ENCODE results near the gene ZNF205. TPM values are rescaled to one million over a fixed set of nuclear protein-coding genes. Genes with fewer than 3 reads are reported as not detected.
"Not testable (repeated sequence)": the region's sequence is repeated elsewhere in the genome, so short reads cannot be mapped to it uniquely, and the experiment has no call there.

The ZNF205 gene
- total RNA-seq (10 to 100 TPM in 1 of 2 donors, 1 to 10 TPM in 1; 9.2 to 19.3 TPM), polyA plus RNA-seq (ENCODE audit: insufficient read length in 2 of 2) (10 to 100 TPM; 24.3 to 26.4 TPM)
- long read RNA-seq, donor 1, partial matches to known transcripts, result 0 of 6 reads
- long read RNA-seq, donor 1, other reads (novel, unspliced or antisense), result 0 of 6 reads
- long read RNA-seq, donor 2, result 0 reads
- long read RNA-seq, donor 3, partial matches to known transcripts, result 0 of 5 reads
- long read RNA-seq, donor 3, other reads (novel, unspliced or antisense), result 0 of 5 reads
- long read RNA-seq, donor 4, partial matches to known transcripts, result 0 of 6 reads
- long read RNA-seq, donor 4, other reads (novel, unspliced or antisense), result 0 of 6 reads

GRCh38 chr16:3112058-3112880 lies at the start of gene ZNF205:
TSS of gene ZNF205 (plus strand) at chr16:3112586. CDS start at chr16:3113431, 845 bp downstream.
- Histone ChIP-seq H3K4me1 (ENCODE audit: control insufficient read depth, insufficient read depth, low read length) (peaks cover 34% of the 10 kb centered on the region), H3K9me3 (ENCODE audit: control insufficient read depth, insufficient read depth, low read length) (no peaks in the 10 kb centered on the region), H3K27me3 (ENCODE audit: control insufficient read depth, insufficient read depth, low read length) (no peaks in the 10 kb centered on the region), H3K36me3 (ENCODE audit: control insufficient read depth, insufficient read depth, low read length) (peaks cover 31% of the 10 kb centered on the region), H3K4me3 (ENCODE audit: low read depth, low read length) (peak within 1 kb of the TSS; percentile 93), H3K27ac (ENCODE audit: low read depth, low read length) (peak within 1 kb of the TSS; percentile 79)
- DNase-seq (ENCODE audit: low read depth in 4 of 6, low spot score in 6 of 6), result peak in 5 of 6 donors; percentile 53 to 94 (median 73)
- WGBS (ENCODE audit: insufficient coverage), result 10% methylated on average over 11 of the region's 23 CpGs

- no peak overlapping the region for H3K27ac ChIP-seq (ENCODE audit: low read depth, low read length)
- no peak for DNase-seq (ENCODE audit: low read depth in 4 of 6, low spot score in 6 of 6)
- H3K9me3 ChIP-seq (ENCODE audit: control insufficient read depth, insufficient read depth, low read length), result no peaks in the 10 kb centered on the region
- H3K4me3 ChIP-seq (ENCODE audit: low read depth, low read length), result no peak overlapping the region
- WGBS (ENCODE audit: insufficient coverage), result 84% methylated on average over 5 of the region's 8 CpGs
- peaks cover 10% of the 10 kb centered on the region for H3K4me1 ChIP-seq (ENCODE audit: control insufficient read depth, insufficient read depth, low read length)
- H3K36me3 ChIP-seq (ENCODE audit: control insufficient read depth, insufficient read depth, low read length), result no peaks in the 10 kb centered on the region
- H3K27me3 ChIP-seq (ENCODE audit: control insufficient read depth, insufficient read depth, low read length), result no peaks in the 10 kb centered on the region
These were observed 48.6 kb upstream of the ZNF205 start for GRCh38 chr16:3063625-3064386.

DNA sequence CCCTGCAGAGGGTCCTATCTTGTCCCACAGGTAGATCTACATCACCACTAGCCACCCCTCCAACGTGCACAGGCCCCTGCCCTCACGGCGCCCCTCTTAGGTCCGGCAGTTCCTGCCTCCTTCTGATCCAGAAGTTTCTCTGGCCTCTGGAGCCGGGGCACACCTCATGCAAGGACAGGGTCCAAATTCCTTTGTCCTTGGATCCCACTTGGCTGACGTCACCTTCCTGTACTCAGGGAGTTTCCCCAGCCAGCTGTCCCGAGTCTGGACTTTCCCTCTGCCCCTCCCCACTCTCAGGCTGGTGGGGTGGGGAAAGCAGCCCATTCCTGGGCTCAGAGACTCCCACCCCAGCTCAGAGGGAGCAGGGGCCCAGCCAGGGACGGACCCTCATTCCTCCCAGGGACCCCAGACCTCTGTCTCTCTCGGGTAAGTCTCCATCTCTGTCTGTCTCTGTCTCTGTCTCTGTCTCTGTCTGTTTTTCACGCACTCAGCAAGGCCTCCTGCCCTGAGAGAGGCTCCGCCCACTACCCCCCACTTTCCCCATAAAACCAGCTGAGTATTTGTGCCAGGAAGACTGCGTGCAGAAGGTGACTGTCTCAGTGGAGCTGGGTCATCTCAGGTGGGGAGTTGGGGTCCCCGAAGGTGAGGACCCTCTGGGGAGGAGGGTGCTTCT lies 47.2 kb upstream of the ZNF205 start, which contains the start of gene IL32:
Gene IL32 (plus strand): TSS at position 572 of the 673 bp plus-strand sequence. CDS start 172 bp downstream, outside the sequence.
- no peak within 1 kb of the TSS for H3K27ac ChIP-seq (ENCODE audit: low read depth, low read length)
- H3K36me3 ChIP-seq (ENCODE audit: control insufficient read depth, insufficient read depth, low read length), result no peaks in the 10 kb centered on the region
- H3K9me3 ChIP-seq (ENCODE audit: control insufficient read depth, insufficient read depth, low read length), result no peaks in the 10 kb centered on the region
- H3K4me1 ChIP-seq (ENCODE audit: control insufficient read depth, insufficient read depth, low read length), result peaks cover 4% of the 10 kb centered on the region
- H3K4me3 ChIP-seq (ENCODE audit: low read depth, low read length), result no peak within 1 kb of the TSS
- no peaks in the 10 kb centered on the region for H3K27me3 ChIP-seq (ENCODE audit: control insufficient read depth, insufficient read depth, low read length)
- DNase-seq (ENCODE audit: low read depth in 4 of 6, low spot score in 6 of 6), result peak in 1 of 6 donors; percentile 34
- 75% methylated on average over 9 of the region's 13 CpGs for WGBS (ENCODE audit: insufficient coverage)

GRCh38 chr16:3065742-3066439 lies 46.5 kb upstream of the ZNF205 start:
- Histone ChIP-seq H3K9me3 (ENCODE audit: control insufficient read depth, insufficient read depth, low read length) (no peaks in the 10 kb centered on the region), H3K27ac (ENCODE audit: low read depth, low read length) (no peak overlapping the region), H3K36me3 (ENCODE audit: control insufficient read depth, insufficient read depth, low read length) (no peaks in the 10 kb centered on the region), H3K4me1 (ENCODE audit: control insufficient read depth, insufficient read depth, low read length) (peaks cover 4% of the 10 kb centered on the region), H3K4me3 (ENCODE audit: low read depth, low read length) (no peak overlapping the region), H3K27me3 (ENCODE audit: control insufficient read depth, insufficient read depth, low read length) (no peaks in the 10 kb centered on the region)
- WGBS (ENCODE audit: insufficient coverage), result 84% methylated on average over 25 of the region's 26 CpGs
- DNase-seq (ENCODE audit: low read depth in 4 of 6, low spot score in 6 of 6), result no peak

DNA sequence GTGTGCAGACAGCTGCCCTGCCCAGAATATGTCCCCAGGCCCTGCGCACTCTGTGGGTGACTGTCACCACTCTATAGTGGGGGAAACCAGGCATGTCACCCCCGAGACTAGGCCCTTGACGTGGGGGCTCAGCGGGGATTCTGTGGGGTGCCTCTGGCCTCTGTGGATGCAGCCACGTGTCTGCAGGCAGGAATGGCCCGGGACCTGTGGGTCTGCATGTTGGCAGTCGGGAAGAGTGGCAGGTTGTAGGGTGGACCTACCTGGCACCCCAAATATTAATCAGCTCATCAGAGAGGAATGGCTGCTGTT lies 46.0 kb upstream of the ZNF205 start:
- WGBS (ENCODE audit: insufficient coverage), result 86% methylated on average over 6 of the region's 7 CpGs
- Histone ChIP-seq H3K36me3 (ENCODE audit: control insufficient read depth, insufficient read depth, low read length) (no peaks in the 10 kb centered on the region), H3K4me1 (ENCODE audit: control insufficient read depth, insufficient read depth, low read length) (peaks cover 4% of the 10 kb centered on the region), H3K27ac (ENCODE audit: low read depth, low read length) (no peak overlapping the region), H3K9me3 (ENCODE audit: control insufficient read depth, insufficient read depth, low read length) (no peaks in the 10 kb centered on the region), H3K27me3 (ENCODE audit: control insufficient read depth, insufficient read depth, low read length) (no peaks in the 10 kb centered on the region), H3K4me3 (ENCODE audit: low read depth, low read length) (no peak overlapping the region)
- DNase-seq (ENCODE audit: low read depth in 4 of 6, low spot score in 6 of 6), result no peak

GRCh38 chr16:3068487-3068886 lies 43.9 kb upstream of the ZNF205 start:
- H3K27me3 ChIP-seq (ENCODE audit: control insufficient read depth, insufficient read depth, low read length), result no peaks in the 10 kb centered on the region
- no peak for DNase-seq (ENCODE audit: low read depth in 4 of 6, low spot score in 6 of 6)
- H3K27ac ChIP-seq (ENCODE audit: low read depth, low read length), result no peak overlapping the region
- H3K4me3 ChIP-seq (ENCODE audit: low read depth, low read length), result no peak overlapping the region
- peaks cover 4% of the 10 kb centered on the region for H3K4me1 ChIP-seq (ENCODE audit: control insufficient read depth, insufficient read depth, low read length)
- no peaks in the 10 kb centered on the region for H3K36me3 ChIP-seq (ENCODE audit: control insufficient read depth, insufficient read depth, low read length)
- 83% methylated on average over 3 of the region's 4 CpGs for WGBS (ENCODE audit: insufficient coverage)
- no peaks in the 10 kb centered on the region for H3K9me3 ChIP-seq (ENCODE audit: control insufficient read depth, insufficient read depth, low read length)

- not testable (repeated sequence) for H3K27ac ChIP-seq (ENCODE audit: low read depth, low read length); H3K27me3 ChIP-seq (ENCODE audit: control insufficient read depth, insufficient read depth, low read length); H3K9me3 ChIP-seq (ENCODE audit: control insufficient read depth, insufficient read depth, low read length); DNase-seq (ENCODE audit: low read depth in 4 of 6, low spot score in 6 of 6); H3K4me1 ChIP-seq (ENCODE audit: control insufficient read depth, insufficient read depth, low read length); H3K36me3 ChIP-seq (ENCODE audit: control insufficient read depth, insufficient read depth, low read length); H3K4me3 ChIP-seq (ENCODE audit: low read depth, low read length)
- WGBS (ENCODE audit: insufficient coverage), result 87% methylated on average over 10 of the region's 11 CpGs
These were observed 43.2 kb upstream of the ZNF205 start for GRCh38 chr16:3069146-3069545.

DNA sequence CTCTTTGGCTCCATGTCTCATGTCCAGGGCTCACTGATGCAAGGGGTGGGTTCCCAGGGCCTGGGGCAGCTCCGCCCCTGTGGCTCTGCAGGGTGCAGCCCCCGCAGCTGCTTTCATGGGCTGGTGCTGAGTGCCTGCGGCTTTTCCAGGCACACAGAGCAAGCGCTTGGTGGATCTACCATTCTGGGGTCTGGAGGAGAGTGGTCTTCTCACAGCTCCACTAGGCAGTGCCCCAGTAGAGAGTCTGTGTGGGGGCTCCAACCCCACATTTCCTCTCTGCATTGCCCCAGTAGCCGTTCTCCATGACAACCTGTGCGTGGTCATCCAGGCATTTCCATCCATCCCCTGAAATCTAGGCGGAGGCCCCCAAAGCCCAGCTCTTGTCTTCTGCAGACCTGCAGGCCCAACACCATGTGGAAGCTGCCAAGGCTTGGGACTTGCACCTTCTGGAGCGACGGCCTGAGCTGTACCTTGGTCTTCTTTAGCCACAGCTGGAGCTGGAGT lies 41.7 kb upstream of the ZNF205 start:
- Histone ChIP-seq H3K36me3 (ENCODE audit: control insufficient read depth, insufficient read depth, low read length) (no peaks in the 10 kb centered on the region), H3K4me1 (ENCODE audit: control insufficient read depth, insufficient read depth, low read length) (peaks cover 7% of the 10 kb centered on the region), H3K27ac (ENCODE audit: low read depth, low read length) (no peak overlapping the region), H3K27me3 (ENCODE audit: control insufficient read depth, insufficient read depth, low read length) (no peaks in the 10 kb centered on the region), H3K9me3 (ENCODE audit: control insufficient read depth, insufficient read depth, low read length) (no peaks in the 10 kb centered on the region), H3K4me3 (ENCODE audit: low read depth, low read length) (no peak overlapping the region)
- DNase-seq (ENCODE audit: low read depth in 4 of 6, low spot score in 6 of 6), result no peak
- 77% methylated on average over 7 of the region's 9 CpGs for WGBS (ENCODE audit: insufficient coverage)

Data from spinal cord (tissue), 10 donors.